ENCODE data around the gene B3GALNT2.

The B3GALNT2 gene

GRCh38 chr1:235409042-235409820 lies 95.0 kb downstream of the B3GALNT2 start:
- no peak for DNase-seq (ENCODE audit: low read depth)

DNA sequence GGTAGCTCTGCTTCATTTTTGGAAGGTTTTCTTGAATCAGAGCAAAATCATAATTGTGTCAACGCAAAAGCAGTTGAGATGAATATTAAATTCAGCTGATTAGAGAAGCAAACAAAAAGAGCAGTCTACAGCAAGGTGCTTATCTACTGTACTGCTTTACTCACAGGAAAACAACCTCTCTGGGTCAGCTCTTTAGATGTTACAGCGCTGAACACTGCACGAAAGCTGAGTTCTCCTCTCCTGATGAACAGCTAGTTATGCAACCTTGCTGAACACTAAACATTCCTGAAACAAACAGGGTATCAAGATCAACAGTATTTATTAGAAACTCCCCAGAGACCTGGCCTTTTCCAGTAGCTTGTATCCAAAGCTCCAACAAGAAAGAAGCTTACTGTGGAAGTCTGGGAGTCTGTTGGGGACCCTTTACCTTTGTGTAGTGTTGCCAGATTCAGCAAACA lies 95.7 kb downstream of the B3GALNT2 start:
- no peak for DNase-seq (ENCODE audit: low read depth)

DNA sequence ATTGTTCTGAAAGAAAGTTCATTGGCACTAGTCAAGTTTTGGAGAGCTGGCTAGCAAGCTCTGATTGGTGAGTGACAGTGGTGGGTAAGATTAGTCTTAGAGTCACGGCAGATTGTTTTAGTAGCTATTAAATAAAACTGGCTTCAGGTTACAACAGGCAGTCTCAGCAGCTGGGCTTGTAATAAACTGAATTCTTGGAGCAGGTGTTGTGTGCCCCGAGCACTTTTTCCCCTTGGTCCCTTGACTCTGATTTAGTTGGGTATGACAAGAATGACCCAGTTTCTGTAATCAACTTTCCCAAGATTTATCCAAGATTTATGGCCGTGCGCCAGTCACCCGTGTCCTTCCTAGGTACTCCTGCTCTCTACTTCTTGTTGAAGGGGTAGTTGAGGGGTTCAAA lies 96.8 kb downstream of the B3GALNT2 start:
- DNase-seq (ENCODE audit: low read depth), result no peak

GRCh38 chr1:235404190-235404589 lies 100.1 kb downstream of the B3GALNT2 start:
- no peak for DNase-seq (ENCODE audit: low read depth)

DNA sequence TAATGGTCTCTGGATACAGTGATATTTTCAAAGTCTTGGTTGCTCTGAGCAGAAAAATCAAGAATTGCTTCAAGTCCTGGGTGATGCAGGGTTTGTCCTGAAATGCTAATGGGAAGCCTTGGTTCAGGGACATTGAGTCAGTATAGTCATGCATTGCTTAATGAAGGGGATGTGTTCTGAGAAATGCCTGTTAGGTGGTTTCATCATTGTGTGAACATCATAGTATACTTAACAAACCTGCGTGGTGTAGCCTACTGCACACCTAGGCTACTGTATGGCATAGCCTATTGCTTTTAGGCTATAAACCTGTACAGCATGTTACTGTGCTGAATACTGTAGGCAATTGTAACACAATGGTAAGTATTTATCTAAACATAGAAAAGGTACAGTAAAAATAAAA lies 100.7 kb downstream of the B3GALNT2 start:
- DNase-seq (ENCODE audit: low read depth), result no peak

DNA sequence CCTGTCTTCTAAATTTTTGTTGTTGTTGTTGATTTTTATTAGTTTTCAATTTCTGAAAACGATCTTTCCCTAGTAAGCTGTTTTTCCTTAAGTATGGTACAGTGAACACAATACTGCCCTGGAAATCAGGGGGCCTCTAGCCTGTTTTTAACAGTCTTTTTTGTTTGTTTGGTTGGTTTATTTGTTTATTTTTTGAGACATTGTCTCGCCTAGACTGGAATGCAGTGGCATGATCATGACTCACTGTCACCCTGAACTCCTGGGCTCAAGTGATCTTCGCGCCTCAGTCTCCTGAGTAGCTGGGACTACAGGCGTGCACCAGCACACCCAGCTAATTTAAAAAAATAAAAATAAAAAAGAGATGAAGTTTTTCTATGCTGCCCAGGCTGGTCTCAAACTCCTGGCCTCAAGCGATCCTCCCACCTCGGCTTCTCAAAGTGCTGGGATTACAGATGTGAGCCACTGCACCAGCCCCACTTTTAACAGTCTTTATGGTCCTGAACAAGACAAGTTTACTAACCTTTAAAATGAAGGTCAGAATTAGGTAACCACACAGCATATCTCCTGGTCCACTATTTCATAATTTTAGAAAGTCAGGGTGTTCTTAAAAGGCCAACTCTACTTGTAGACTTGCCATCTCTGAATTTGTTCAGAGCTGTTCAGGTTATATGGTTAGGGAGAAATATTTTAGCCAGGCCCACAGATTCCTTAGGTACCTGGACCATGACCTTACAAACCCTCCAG lies 101.6 kb downstream of the B3GALNT2 start:
- DNase-seq (ENCODE audit: low read depth), result no peak

DNA sequence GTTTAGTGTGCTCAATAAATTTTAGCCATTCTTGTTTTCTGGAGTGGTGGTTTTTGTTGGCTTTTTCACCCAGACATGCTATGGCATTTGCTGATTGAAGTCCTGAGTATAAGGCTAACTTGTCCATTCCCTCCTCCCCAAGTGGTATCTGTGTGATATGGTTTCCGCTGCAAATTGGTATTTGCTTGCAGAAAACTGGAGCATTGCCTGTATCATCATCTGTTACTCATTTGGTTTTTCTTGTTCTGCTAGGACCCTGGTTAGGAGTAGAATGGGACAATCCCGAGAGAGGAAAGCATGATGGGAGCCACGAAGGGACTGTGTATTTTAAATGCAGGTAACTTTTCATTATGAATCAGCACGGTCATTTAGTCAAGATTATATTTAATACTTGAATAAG lies 103.0 kb downstream of the B3GALNT2 start:
- no peak for DNase-seq (ENCODE audit: low read depth)

All from HS-27A (cell line).